HepG2 (cell line): ENCODE data around the gene FAM131A. TPM values are rescaled to one million over a fixed set of nuclear protein-coding genes. Genes with fewer than 3 reads are reported as not detected.

Source experiments
- KIAA2018 ChIP-seq: sonication (generic); formaldehyde crosslinking; IDR thresholded peaks from 2 replicates; pipeline ENCODE4 v1.5.0; 2020; ENCODE audit warnings: mild to moderate bottlenecking, missing genetic modification reagents, borderline replicate concordance
- LCORL ChIP-seq, 2 experiments: fragments of 450-650 bp in 1 of 2; sonication (generic) in 1 of 2; formaldehyde crosslinking in 1 of 2; IDR thresholded peaks; 2 replicates each; pipeline versions ENCODE4 v1.5.0 to v1.6.1; 2017 to 2020; ENCODE audit warnings: antibody characterized with exemption in 1 of 2, missing genetic modification reagents in 1 of 2
- MATR3 ChIP-seq: sonication (generic); formaldehyde crosslinking; IDR thresholded peaks from 2 replicates; pipeline ENCODE4 v1.4.0; 2020; ENCODE audit warnings: missing genetic modification reagents
- MXD4 ChIP-seq: IDR thresholded peaks from 2 replicates; pipeline ENCODE4 v1.6.1; 2016; ENCODE audit warnings: mild to moderate bottlenecking, missing biosample characterization, missing genetic modification reagents
- NR2C2 ChIP-seq: sonication (generic); formaldehyde crosslinking; IDR thresholded peaks from 2 replicates; pipeline ENCODE4 v1.4.0; 2020; ENCODE audit warnings: missing genetic modification reagents, mild to moderate bottlenecking, moderate library complexity, borderline replicate concordance
- NR2F1 ChIP-seq, 2 experiments: fragments of 450-650 bp in 1 of 2; formaldehyde crosslinking in 1 of 2; IDR thresholded peaks; 2 replicates each; pipeline versions ENCODE4 v1.5.0 to v1.6.1; 2016 to 2020; ENCODE audit warnings: mild to moderate bottlenecking in 1 of 2, missing compliant biosample characterization in 1 of 2, missing genetic modification reagents in 1 of 2, moderate library complexity in 1 of 2
- RBFOX2 ChIP-seq: fragments of 200-400 bp; formaldehyde crosslinking; IDR thresholded peaks from 2 replicates; pipeline ENCODE4 v1.6.1; 2017; ENCODE audit warnings: low read depth, mild to moderate bottlenecking, low read length
- TAF15 ChIP-seq: fragments of 200-400 bp; formaldehyde crosslinking; IDR thresholded peaks from one replicate; pipeline ENCODE4 v1.6.1; 2018; ENCODE audit warnings: mild to moderate bottlenecking, low read depth, low read length; ENCODE audit not compliant: poor library complexity, severe bottlenecking
- ZNF550 ChIP-seq: sonication (generic); formaldehyde crosslinking; IDR thresholded peaks from 2 replicates; pipeline ENCODE4 v1.4.0; 2020; ENCODE audit warnings: mild to moderate bottlenecking, missing genetic modification reagents, borderline replicate concordance
- ZNF574 ChIP-seq: sonication (generic); formaldehyde crosslinking; IDR thresholded peaks from 2 replicates; pipeline ENCODE4 v1.4.0; 2020; ENCODE audit warnings: missing genetic modification reagents
- ZNF639 ChIP-seq: conservative IDR thresholded peaks from 2 replicates; pipeline ENCODE4 v1.6.1; 2018; ENCODE audit warnings: missing genetic modification reagents
- ZNF644 ChIP-seq: IDR thresholded peaks from 2 replicates; pipeline ENCODE4 v1.6.1; 2016; ENCODE audit warnings: low read depth
- ZNF766 ChIP-seq: sonication (generic); formaldehyde crosslinking; IDR thresholded peaks from 2 replicates; pipeline ENCODE4 v1.5.0; 2020; ENCODE audit warnings: missing genetic modification reagents, borderline replicate concordance
- ZNF784 ChIP-seq: sonication (generic); formaldehyde crosslinking; IDR thresholded peaks from 2 replicates; pipeline ENCODE4 v1.5.1; 2020; ENCODE audit warnings: missing genetic modification reagents, mild to moderate bottlenecking, borderline replicate concordance
- polyA plus RNA-seq, 8 experiments: library from polyadenylated mRNA; depleted of rRNA in 3 of 8; stranded (reverse) in 7 of 8; unstranded in 1 of 8; fragments of >200 nt; fragmentation: Illumina TruSeq in 4 of 8; extraction: Trizol in 4 of 8; gene quantifications; 2 replicates each; pipeline versions ENCODE4 v1.2.1 to v1.2.3, GENCODE V29; 2011 to 2016; ENCODE audit warnings: low read depth in 4 of 8, missing spikeins in 1 of 8, mixed read lengths in 1 of 8; ENCODE audit not compliant: insufficient read depth in 1 of 8
- total RNA-seq, 5 experiments: library from RNA; depleted of rRNA; stranded (reverse); fragments of >200 nt; fragmentation: Illumina TruSeq; extraction: Trizol; gene quantifications; 2 replicates each; pipeline ENCODE4 v1.2.3, GENCODE V29; 2016; ENCODE audit warnings: low read depth in 1 of 5

The FAM131A gene
- total and polyA plus RNA-seq, 2 of the 13 experiments (the other 11 are each of a cell fraction or from before 2014, with no cell fraction given), result 9.2 to 9.3 TPM

DNA sequence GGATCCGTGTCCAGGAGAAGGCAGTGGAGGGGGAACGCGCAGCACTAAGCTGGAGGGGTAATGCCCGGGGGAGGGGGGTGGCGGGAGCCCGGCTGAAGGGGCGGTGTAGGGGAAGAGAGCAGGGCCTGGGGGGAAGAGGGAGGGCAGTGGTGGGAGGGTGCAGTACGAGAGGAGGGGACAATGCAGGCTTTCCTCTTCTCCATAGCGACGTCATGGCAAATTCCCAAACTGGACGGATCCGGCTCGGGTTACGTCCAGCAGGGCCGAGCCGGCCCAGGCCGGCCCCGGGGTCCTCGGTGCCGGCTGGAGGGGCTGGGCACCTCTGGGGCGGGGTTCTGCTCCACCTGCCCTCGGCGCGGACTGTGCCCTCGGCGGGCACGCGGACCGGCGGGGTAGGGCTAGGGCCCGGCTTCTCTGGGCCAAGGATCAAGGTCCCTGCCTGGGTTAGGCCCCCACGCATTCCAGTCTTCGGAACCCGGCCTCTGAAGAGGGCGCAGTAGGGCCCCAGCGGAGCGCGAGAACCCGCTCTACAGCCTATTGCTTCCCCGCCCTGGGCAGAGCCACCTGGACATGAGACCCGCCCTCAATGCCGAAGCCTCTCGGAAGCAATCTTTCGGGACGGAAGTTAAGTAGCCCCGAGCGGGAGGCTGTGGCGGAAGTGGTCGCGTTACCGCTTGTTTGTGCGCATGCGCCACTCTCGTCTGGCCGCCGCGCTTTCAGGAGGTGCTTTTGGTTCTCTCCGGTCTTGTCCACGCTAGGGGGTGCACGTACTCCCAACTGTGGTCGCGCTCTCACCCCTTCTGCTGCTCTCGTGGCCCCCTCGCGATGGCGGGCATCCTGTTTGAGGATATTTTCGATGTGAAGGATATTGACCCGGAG, 25.5 kb downstream of the FAM131A start (continued):
- TF ChIP-seq ZNF784 (CRISPR knock-in tag), result peak; percentile 20; the same call in 1 of the 2 replicates
- TF ChIP-seq ZNF766 (CRISPR knock-in tag), result peak; percentile 75; the same call in 1 of the 2 replicates
- no peak for TF ChIP-seq LCORL (IDR thresholded peaks at IDR 0.05)
- peak; percentile 86; the same call in 1 of the 2 replicates for TF ChIP-seq LCORL (CRISPR knock-in tag; IDR thresholded peaks at IDR 0.05)
- peak; percentile 80; the same call in 1 of the 2 replicates for TF ChIP-seq MXD4 (CRISPR knock-in tag)
- peak; percentile 89 for TF ChIP-seq ZNF574
- peak; percentile 96 for TF ChIP-seq NR2C2
- no peak for TF ChIP-seq ZNF550 (CRISPR knock-in tag)
- no peak for TF ChIP-seq KIAA2018 (CRISPR knock-in tag)
- no peak for TF ChIP-seq MATR3 (CRISPR knock-in tag)
- TF ChIP-seq ZNF644, result no peak
- peak; percentile 95 for TF ChIP-seq RBFOX2
- no peak for TF ChIP-seq TAF15
- TF ChIP-seq NR2F1 (CRISPR knock-in tag; IDR thresholded peaks at IDR 0.05), result peak; percentile 30 to 83; a peak in 3 of 4 replicates
- 0 out of 2 replicates have a peak, but pooled peaks have one; percentile 78 for TF ChIP-seq ZNF639 (CRISPR knock-in tag)
